T47D (cell line): ENCODE results near the gene PSMD1.

Source experiments
- DNase-seq, 2 experiments: peaks; one replicate each; pipeline versions ENCODE4 v3.0.0 to v3.0.0-alpha.2; 2011 to 2012; ENCODE audit warnings: low read depth in 1 of 2, low spot score in 1 of 2
- JUND ChIP-seq: IDR thresholded peaks from 2 replicates; pipeline ENCODE4 v1.6.1; 2012; ENCODE audit warnings: low read depth
- in situ Hi-C: cut with HindIII; loops from 2 replicates; pipeline ENCODE4 v1.10.0; 2016; ENCODE audit warnings: low sequenced_read_pairs, low pct_unique_long_range_greater_than_20kb

PSMD1 gene

DNA sequence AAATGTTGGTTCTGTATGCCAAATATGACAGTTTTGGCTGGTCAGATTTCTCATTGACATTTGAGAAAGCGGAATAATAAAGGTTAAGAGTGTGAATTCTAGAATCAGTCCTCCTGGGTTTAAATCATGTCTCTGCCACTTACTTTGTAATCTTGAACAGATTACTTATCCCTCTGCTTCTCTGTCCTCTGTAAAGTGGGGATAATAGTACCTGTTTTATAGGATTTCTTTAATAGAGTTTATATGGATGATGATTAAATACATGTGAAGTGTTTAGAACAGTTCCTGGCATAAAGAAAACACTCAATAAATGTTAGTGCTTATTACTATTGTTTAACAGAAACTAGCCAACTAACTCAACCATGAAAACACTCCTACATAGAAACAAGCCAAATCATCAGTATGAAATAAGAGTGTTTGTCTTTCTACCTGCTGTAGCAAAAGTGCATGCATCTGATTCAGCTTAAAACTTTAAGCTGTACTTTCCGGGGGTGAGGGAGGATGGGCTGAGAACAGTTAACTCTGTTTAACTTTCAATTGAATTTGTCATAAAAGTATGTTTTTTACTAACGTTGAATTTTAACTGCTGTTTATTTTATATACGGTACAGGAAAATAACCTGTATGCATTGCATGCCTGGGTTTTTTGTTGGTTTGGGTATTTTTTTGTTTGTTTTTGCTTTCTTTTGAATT, 61.4 kb downstream of the PSMD1 start:
- TF ChIP-seq JUND: no peak
- no peak for DNase-seq
- in situ Hi-C loops: no loop called here

GRCh38 chr2:231118614-231118942, 61.9 kb downstream of the PSMD1 start:
- no peak for DNase-seq
- in situ Hi-C loops: no loop called here
- TF ChIP-seq JUND: no peak

DNA sequence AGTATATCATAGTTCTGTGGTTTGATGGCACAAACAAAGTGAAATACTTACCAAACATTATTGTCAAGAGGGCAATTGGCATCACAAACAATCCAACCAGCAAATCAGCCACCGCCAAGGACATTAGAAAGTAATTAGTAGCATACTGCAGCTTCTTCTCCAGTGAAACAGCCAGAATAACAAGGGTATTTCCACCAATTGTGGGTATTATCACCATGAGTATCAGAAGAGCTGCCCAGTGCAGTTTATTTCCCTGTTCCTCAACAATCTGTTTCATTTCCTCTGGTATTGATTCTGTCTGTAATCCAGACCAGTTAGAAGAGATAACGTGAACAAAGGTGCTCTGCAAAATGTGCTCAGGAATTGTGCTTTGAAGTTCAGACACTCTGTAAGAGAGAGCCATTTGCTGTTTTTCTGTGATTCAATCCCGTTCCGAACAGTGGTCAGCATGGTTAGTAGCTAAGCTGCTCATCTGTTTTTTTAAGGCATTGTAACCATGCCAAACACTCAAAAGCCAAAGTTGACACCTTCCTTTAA, 66.8 kb downstream of the PSMD1 start:
- no peak for DNase-seq
- in situ Hi-C loops: no loop called here
- TF ChIP-seq JUND: no peak

DNA sequence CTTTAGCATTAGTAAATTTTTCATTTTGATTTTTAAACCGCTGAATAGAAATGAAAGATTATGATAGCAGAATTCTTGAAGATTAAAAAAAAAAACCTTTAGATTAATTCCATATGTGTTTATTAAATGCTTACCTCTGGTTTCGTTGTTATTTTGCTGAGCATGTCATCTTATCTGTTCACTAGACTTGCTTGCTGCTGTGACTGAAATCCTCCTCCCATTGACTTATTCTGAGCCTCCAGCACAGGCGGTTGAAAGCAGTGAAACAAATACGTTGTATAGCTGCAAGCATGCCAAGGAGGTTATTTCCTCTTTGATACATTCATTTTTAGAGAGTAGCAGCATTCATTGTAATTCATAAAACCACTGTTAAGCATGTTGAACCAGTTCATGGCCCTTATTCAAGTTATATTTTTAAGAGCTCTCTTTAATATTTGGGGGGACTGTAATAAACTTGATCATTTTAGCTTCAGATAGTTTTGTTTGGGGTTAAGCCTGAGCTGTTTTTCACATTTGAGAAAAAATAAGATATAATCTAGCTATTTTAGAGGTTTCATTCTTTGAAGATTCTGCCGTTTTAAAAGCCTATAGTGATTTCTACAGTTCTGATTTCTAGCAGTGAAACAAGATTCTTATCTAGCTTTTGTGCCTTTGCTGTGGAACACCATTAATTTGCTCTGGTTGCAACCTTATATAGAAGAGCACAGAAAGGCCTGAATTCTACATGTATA, 68.3 kb downstream of the PSMD1 start, which contains the start of gene HTR2B:
TSS of gene HTR2B (minus strand) at position 205 of the 731 bp plus-strand sequence. CDS start 1,278 bp downstream, outside the sequence.
- TF ChIP-seq JUND: no peak
- no peak for DNase-seq
- in situ Hi-C loops: no loop called here

GRCh38 chr2:231126123-231126522, 69.5 kb downstream of the PSMD1 start:
- in situ Hi-C loops: no loop called here
- TF ChIP-seq JUND: no peak
- DNase-seq: no peak

- TF ChIP-seq JUND: no peak
- DNase-seq: no peak
- in situ Hi-C loops: no loop called here
Observed at GRCh38 chr2:231127480-231127879, 70.8 kb downstream of the PSMD1 start.

DNA sequence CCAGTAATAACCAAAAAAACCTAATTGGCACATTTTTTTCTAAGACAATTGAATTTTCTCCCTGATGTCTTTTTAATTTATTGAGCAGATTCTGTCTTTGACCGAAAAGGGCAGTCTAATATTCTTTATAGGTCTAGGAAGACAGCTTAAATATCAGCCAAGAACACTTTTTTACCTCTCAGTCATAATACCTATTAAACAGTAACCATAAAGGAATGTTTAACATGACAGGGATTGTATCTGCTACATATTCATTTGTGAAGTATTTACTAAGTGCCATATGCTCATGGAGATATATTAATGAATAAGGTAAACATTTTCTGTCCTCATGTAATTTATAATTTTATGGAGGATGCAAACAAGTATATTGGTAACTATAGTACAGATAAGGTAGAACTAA, 71.3 kb downstream of the PSMD1 start:
- no peak for DNase-seq
- no peak for TF ChIP-seq JUND
- in situ Hi-C loops: no loop called here

GRCh38 chr2:231128541-231128940, 71.9 kb downstream of the PSMD1 start:
- no peak for TF ChIP-seq JUND
- in situ Hi-C loops: no loop called here
- DNase-seq: no peak

GRCh38 chr2:231129216-231129615, 72.5 kb downstream of the PSMD1 start:
- in situ Hi-C loops: no loop called here
- no peak for DNase-seq
- no peak for TF ChIP-seq JUND

GRCh38 chr2:231130336-231131056, 73.8 kb downstream of the PSMD1 start:
- TF ChIP-seq JUND: no peak
- in situ Hi-C loops: no loop called here
- no peak for DNase-seq

DNA sequence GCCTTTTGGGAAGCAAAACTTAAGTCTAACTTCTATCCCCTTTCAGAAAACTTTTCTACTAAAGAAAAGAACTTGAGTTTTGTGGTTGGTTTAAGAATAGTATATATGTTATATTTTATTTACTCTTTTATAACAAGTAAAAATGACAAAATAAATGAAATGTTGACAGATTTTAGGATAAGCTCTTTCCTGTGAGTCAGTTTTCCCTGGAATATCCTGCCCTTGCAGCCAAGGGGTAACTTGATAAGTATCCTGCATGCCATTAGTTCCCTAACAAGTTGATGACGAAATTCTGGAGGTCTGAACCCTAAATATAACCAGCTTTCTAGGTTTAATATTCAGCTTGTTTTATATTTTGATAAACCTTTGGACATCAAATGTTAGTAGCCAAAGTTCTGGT, 75.5 kb downstream of the PSMD1 start:
- no peak for DNase-seq
- in situ Hi-C loops: no loop called here
- TF ChIP-seq JUND: no peak

DNA sequence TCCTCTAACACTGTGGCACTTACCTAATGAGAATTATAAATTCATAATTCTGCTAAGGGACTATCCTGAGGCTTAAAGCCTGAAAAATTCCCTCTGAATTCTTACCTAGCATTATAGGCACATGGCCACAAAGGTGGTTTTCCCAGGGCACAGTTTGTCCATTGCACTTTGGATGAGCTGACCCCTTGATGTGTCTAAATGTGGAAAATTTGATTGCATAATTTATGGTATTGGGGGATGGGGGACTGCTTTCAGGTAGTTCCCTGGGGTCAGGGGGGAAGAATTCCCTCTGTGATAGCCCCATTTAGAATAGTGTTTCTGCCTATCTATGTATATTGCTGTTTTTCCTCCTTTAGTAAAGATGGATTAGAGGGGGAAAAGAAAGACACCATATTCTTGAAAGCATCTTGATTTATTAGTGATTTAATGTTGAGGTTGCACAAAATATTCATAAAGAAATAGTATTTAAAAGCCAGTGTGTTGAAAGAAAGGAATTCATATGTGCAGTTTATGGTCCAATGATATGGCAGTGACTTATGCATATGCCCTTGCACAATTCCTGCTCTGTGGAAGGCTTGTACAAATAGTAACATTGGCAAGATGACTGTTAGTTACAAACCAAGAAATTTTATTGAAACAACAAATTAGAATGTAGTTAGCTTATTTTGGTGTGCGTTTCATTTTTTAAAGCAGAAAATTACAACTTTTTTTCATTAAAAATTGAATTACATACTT, 76.9 kb downstream of the PSMD1 start:
- in situ Hi-C loops: no loop called here

More for the DNA sequence above, 76.9 kb downstream of the PSMD1 start:
- TF ChIP-seq JUND: no peak
- no peak for DNase-seq
